Measurements from ENCODE around the gene GPSM1.

DNA sequence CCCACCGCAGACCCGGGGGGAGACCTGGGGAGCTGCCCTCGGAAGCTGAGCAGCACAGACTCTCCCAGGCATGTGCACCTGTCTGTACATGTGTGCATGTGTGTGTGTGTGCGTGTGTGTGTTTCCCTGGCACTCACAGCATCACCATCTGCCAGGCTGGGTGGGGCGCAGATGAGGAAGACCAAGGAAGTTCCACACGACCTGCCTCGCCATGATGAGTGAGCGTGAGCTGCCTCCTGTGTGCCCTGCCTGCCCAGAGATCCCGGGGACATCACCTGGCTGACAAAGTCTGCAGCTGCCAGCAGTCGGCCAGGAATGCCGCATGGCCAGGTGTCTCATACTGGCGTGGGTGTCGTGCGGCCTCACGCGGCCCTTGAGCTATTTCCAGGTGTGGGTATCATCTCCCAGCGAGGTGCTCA, 4.0 kb upstream of the GPSM1 start:
- TF ChIP-seq CHD2 (IDR thresholded peaks at IDR 0.05; ENCODE audit: low read length, partially characterized antibody) (no peak), CTCF (IDR thresholded peaks at IDR 0.05) (no peak), RFX5 (IDR thresholded peaks at IDR 0.05; ENCODE audit: low read length) (no peak), POLR2AphosphoS5 (IDR thresholded peaks at IDR 0.05; ENCODE audit: low read depth, low read length) (no peak), FOXJ3 (CRISPR knock-in tag; IDR thresholded peaks at IDR 0.05) (no peak), EP300 (IDR thresholded peaks at IDR 0.05; ENCODE audit: borderline replicate concordance in 1 of 2, low read depth in 1 of 2, low read length in 1 of 2) (no peak), ELF1 (IDR thresholded peaks at IDR 0.05) (no peak), ZBTB33 (IDR thresholded peaks at IDR 0.05; ENCODE audit: borderline replicate concordance, low read depth) (no peak), TAF1 (IDR thresholded peaks at IDR 0.05; ENCODE audit: borderline replicate concordance, low read depth, low read length) (no peak)
- TF ChIP-seq, protein P1, sequence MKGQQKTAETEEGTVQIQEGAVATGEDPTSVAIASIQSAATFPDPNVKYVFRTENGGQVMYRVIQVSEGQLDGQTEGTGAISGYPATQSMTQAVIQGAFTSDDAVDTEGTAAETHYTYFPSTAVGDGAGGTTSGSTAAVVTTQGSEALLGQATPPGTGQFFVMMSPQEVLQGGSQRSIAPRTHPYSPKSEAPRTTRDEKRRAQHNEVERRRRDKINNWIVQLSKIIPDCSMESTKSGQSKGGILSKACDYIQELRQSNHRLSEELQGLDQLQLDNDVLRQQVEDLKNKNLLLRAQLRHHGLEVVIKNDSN (IDR thresholded peaks at IDR 0.05; ENCODE audit: borderline replicate concordance, low read depth), result no peak
- TF ChIP-seq, protein P2, sequence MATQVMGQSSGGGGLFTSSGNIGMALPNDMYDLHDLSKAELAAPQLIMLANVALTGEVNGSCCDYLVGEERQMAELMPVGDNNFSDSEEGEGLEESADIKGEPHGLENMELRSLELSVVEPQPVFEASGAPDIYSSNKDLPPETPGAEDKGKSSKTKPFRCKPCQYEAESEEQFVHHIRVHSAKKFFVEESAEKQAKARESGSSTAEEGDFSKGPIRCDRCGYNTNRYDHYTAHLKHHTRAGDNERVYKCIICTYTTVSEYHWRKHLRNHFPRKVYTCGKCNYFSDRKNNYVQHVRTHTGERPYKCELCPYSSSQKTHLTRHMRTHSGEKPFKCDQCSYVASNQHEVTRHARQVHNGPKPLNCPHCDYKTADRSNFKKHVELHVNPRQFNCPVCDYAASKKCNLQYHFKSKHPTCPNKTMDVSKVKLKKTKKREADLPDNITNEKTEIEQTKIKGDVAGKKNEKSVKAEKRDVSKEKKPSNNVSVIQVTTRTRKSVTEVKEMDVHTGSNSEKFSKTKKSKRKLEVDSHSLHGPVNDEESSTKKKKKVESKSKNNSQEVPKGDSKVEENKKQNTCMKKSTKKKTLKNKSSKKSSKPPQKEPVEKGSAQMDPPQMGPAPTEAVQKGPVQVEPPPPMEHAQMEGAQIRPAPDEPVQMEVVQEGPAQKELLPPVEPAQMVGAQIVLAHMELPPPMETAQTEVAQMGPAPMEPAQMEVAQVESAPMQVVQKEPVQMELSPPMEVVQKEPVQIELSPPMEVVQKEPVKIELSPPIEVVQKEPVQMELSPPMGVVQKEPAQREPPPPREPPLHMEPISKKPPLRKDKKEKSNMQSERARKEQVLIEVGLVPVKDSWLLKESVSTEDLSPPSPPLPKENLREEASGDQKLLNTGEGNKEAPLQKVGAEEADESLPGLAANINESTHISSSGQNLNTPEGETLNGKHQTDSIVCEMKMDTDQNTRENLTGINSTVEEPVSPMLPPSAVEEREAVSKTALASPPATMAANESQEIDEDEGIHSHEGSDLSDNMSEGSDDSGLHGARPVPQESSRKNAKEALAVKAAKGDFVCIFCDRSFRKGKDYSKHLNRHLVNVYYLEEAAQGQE (IDR thresholded peaks at IDR 0.05; ENCODE audit: low read depth, low read length), result no peak
- TF ChIP-seq, protein P3, sequence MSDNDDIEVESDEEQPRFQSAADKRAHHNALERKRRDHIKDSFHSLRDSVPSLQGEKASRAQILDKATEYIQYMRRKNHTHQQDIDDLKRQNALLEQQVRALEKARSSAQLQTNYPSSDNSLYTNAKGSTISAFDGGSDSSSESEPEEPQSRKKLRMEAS (IDR thresholded peaks at IDR 0.05; ENCODE audit: low read depth), result no peak

Data from SK-N-SH (cell line).